Smooth muscle cell of trachea (primary cell): ENCODE data around the gene NBPF4. TPM values are rescaled to one million over a fixed set of nuclear protein-coding genes. Genes with fewer than 3 reads are reported as not detected.

Experiments used
- total RNA-seq: library from RNA; depleted of rRNA; stranded (reverse); fragments of >200 nt; gene quantifications from 2 replicates; pipeline ENCODE4 v1.2.1, GENCODE V29; 2014

Gene NBPF4, protein sequence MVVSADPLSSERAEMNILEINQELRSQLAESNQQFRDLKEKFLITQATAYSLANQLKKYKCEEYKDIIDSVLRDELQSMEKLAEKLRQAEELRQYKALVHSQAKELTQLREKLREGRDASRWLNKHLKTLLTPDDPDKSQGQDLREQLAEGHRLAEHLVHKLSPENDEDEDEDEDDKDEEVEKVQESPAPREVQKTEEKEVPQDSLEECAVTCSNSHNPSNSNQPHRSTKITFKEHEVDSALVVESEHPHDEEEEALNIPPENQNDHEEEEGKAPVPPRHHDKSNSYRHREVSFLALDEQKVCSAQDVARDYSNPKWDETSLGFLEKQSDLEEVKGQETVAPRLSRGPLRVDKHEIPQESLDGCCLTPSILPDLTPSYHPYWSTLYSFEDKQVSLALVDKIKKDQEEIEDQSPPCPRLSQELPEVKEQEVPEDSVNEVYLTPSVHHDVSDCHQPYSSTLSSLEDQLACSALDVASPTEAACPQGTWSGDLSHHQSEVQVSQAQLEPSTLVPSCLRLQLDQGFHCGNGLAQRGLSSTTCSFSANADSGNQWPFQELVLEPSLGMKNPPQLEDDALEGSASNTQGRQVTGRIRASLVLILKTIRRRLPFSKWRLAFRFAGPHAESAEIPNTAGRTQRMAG
- not detected in 2 replicates for total RNA-seq

DNA sequence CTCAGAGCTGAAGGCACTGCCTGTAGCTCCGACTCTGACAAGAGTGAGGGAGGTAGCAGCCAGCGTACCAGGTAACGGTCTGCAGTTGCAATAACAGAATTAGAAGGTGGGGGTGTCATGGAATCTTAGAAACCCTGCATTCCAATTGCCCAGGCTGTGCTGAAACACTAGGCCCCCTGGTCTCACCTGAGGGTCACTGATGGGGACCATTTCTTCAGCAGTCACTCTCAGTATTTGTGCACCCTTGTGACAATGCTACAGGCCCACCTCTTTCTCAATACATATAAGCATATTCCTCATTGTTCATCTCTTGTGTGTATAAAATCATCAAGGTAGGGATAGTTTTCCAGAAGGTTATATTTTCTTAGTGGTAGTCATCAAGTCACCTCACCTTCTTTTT, at the start of gene NBPF4:
NBPF4 (minus strand) TSS at position 101 of the 400 bp plus-strand sequence. CDS start 315 bp downstream, outside the sequence.

DNA sequence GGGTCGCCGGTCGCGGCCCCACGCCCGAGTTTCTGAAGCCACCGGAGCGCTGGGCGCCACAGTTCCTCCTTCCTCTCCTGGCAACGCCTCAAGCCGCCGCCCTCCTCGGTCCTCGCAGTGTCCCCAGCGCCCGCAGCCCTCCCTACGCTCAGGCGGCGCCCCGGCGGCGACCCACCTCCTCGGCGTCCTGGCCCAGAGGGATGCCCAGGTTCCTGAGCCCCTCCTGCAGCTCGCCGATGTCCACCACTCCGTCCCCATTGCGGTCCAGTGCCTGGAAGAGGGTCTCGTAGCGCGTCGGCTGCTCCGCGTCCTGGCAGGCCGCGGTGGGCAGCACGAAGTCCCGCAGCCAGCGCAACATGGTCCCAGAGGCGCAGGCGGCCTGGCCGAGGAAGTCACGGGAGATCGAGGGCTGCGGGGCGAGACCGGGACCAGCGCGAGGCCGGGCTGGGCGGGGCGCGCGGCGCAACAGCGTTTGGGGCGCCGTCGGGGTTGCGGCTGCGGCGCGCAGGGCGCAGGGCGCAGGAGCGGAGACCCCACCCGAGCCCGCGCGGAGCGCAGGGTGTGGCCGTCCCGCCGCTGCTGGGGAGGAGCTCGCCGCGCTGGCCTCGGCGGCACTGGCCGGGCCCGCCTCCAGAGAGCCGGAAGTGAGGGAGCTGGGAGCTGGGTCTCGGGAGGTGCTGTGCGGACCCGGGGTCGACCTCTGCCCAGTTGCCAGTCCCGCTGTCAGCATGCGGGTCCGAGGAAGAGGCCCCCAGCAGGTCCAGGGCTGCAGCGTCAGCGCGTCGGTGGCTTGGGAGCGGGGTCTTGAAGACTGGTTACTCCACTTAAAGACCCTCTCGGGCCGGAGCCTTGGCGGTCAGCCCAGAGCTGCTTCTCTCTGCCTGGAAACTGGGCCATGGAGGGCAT, 43.8 kb downstream of the NBPF4 start, which contains the start of gene SLC25A24:
SLC25A24 (minus strand) TSS at position 563 of the 906 bp plus-strand sequence; CDS start at position 358, 205 bp downstream.

Other genes starting within 250 kb of the NBPF4 start
- 42.3 and 55.1 TPM in 2 replicates for gene SLC25A24, start 43.7 kb downstream of the NBPF4 start, total RNA-seq
- gene NBPF6, start 206.3 kb upstream of the NBPF4 start, total RNA-seq: not detected in 2 replicates